HG02678 (cell line): ENCODE results near the gene PCNX1.
A peak's percentile ranks its signal among the peaks of the same experiment; 100 is the strongest.
"Not testable (repeated sequence)": the region's sequence is repeated elsewhere in the genome, so short reads cannot be mapped to it uniquely, and the experiment has no call there.

Source experiments
- ATAC-seq: cut with Tn5 transposase; IDR thresholded peaks from one replicate; pipeline ENCODE4 v1.9.1; 2021; ENCODE audit warnings: mild to moderate bottlenecking, moderate library complexity; ENCODE audit not compliant: unreplicated experiment

Gene PCNX1

GRCh38 chr14:71063351-71063750 lies 156.1 kb downstream of the PCNX1 start:
- no peak for ATAC-seq

- ATAC-seq, result not testable (repeated sequence)
Measured at GRCh38 chr14:71064747-71065146, 157.5 kb downstream of the PCNX1 start.

- no peak for ATAC-seq
Measured at GRCh38 chr14:71070169-71070568, 162.9 kb downstream of the PCNX1 start.

DNA sequence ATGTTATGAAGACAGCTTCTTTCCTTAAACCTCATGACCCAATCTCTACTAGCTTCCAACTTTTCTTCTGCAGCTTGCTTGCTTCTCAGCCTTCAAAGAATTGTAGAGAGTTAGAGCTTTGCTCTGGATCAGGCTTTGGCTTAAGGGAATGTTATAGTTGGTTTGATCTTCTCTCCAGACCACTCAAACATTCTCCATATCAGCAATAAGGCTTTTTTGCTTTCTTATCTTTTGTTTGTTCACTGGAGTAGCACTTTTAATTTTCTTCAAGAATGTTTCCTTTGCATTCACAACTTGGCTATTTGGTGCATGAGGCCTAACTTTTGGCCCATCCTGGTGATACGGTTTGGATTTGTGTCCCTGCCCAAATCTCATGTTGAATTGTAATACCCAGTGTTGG lies 163.8 kb downstream of the PCNX1 start:
- no peak for ATAC-seq

DNA sequence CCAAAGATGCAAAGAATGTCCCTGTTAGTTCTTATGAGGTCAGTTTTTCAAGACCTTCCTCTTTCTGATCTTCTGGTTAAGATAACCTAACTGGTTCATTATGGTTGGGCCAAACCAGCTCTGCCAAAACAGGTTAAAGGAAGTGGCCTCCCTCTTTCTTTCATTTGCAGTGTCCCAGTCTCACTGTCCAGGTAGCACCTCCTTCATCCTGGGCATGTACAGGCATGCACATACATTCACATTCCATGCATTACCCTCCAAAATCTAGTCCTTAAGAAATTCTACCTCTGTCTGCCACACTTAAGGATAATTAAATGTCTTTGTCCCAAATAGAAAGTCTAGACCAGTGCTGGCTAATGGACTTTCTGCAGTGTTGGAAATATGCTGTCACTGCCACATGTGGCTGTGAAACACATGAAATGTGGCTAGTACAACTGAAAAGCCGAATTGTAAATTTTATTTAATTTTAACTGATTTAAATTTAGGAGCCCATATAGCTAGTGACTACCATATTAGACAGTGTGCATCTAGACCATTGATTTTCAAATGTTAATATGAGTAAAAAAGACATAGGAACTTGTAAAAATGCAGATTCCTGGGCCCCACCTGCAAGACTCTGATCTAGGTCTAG lies 169.3 kb downstream of the PCNX1 start:
- no peak for ATAC-seq

- ATAC-seq, result no peak
Measured at GRCh38 chr14:71078500-71078899, 171.2 kb downstream of the PCNX1 start.

DNA sequence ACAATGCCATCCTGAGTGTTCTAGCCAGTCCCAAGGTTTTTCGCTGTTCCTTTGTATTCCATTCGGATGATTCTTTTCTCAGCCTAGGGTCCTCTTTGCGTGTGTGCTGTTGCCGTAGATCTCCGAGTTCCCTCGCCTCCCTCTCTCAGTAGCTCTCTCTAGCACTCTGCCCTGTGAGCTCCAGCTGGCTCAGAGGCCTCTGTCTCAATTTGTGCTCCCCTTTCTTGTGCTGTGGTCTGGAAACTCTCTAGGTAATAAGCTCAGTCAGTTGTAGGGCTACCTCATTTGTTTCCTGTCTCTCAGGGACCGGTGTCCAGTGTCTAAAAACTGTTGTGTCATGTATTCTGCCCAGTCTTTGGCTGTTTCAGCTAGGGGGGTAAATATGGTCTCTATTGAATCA lies 179.3 kb downstream of the PCNX1 start:
- no peak for ATAC-seq

DNA sequence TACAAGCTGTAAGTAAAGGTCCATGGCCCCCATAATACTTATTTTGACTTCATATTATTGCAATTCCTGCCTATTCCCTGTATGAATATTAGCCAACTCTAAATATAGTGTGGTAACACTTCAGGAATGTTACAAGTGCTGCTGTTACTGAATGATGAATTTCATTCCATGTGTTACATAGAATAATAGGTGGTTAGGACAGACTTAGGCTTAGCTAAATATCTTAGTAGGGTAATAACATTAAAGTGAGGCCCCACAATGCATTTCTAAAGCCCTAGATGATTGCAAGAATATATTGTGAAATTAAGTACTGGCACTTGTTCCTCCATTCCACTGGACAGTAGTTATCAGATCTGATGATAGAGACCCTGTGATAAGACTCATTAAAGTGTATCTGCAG lies 182.7 kb downstream of the PCNX1 start:
- ATAC-seq, result no peak

DNA sequence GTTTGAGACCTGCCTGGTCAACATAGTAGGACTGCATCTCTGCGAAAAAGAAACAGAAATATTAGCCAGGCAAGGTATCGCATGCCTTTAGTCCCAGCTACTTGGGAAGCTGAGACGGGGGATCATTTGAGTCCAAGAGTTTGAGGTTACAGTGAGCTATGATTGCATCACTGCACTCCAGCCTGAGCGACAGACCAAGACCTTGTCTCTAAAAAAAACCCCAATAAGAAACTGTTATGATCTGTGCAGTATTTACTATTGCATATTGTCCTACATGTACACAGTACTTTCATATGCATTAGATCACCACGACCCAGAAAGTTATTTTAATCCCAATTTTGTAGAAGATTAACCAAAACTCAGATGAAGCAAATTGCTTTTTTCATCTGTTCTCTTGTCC lies 187.5 kb downstream of the PCNX1 start:
- no peak for ATAC-seq

DNA sequence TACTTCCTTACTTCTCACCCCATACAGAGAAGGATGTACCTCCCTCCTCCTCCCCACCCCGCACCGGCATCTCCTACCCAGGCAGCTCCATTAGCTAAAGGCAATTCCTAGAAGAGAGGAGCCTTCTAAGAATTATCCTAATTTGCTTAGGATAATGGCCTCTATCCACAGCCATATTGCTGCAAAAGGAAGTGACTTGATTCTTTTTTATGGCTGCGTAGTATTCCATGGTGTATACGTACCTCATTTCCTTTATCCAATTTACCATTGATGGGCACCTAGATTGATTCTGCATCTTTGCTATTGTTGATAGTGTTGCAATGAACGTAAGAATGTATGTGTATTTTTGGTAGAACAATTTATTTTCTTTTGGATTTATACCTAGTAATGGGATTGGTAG lies 189.7 kb downstream of the PCNX1 start:
- ATAC-seq, result no peak

DNA sequence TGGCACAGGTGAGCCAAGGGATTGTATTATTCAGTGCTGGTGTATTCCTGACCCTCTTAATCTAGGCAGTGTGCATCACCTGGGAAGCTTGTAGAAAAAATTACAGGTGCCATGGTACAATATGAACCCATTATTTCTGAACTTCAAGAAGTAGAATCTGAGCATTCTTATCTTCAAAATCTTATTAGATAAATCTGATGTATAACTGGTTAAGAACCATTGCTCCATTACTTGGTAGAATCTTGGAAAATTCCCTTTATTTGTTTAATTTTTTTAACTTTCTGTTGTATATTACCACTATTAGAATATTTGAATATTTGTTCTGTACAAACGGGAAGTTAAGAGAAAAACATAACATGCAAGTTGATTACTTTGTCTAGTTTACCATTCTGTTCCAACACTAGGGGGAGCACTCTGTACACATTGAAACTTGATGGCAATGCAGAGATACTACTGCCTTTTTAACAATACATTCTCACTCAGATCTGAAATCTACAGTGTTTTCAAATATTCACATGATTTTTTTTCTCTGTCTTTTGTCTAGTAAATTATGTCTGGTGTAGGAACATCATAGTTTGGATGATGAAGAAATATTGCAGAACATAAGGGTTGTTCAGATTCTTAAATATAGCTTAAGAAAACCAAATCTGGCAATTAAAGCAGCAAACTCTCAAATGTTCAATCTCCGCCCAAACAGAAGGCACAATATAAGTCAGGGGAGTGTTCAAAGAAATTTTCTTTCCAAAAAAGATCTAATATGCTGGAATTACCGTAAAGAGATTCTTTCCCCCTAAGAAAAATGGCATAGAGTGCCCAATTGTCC lies 196.6 kb downstream of the PCNX1 start:
- ATAC-seq, result no peak

- ATAC-seq, result no peak
Measured at GRCh38 chr14:71105177-71105576, 197.9 kb downstream of the PCNX1 start.

GRCh38 chr14:71107921-71108320 lies 200.7 kb downstream of the PCNX1 start:
- ATAC-seq, result no peak

GRCh38 chr14:71108398-71109119 lies 201.3 kb downstream of the PCNX1 start:
- ATAC-seq, result no peak

DNA sequence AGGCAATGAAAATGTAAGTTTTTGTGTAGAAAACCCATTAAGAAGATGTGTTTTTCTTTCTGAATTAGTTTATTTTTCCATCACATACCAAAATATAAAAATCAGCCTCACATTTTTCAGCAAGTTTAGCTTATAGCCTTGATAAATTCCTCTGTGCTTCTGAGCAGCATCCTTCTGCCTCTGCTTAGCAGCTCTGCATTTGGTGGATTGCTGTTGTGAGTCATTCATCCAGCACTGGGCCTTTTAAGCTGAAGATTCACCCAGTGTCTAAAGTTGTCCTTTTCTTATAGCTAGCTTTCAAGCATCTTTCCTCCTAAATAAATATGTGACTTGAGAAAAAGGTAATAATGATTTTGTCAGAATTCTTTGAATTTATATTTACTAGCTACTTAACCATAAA lies 206.1 kb downstream of the PCNX1 start:
- ATAC-seq, result no peak

DNA sequence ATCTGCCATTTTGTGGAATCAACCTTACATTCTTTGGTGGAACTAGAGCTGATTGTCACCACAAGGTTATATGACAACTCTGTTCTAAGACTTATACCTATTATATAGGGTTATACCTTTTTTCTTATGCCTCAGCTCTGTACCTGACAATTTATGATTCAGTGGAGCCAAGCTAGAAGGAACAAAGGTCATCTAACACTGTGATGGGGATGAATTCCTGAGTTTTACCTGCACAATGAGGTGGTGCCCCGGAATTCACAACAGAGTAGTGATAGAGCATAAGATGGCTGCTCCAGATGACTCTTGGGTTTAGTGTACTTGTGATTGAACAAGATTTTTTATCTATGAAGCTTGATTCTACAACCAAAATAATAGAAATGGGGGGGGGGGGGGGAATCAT lies 207.3 kb downstream of the PCNX1 start:
- ATAC-seq, result no peak

DNA sequence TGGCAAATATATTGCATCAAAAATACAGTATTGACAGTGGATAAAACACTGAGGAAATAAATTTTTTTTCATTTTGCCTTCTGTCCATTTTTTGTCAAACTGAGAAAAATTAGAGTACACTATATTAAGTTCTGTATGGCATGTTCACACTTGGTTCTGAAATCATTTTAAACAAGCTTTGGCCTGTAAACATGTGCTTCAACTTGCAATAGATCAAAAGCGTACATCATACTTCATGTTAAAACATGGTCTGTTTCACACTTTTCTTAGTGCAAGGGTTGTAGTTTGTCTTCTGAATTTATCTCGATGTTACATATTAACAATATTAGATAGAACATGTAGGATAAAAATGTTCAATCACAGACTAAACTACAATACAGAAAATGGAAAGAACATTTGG lies 208.0 kb downstream of the PCNX1 start:
- no peak for ATAC-seq

DNA sequence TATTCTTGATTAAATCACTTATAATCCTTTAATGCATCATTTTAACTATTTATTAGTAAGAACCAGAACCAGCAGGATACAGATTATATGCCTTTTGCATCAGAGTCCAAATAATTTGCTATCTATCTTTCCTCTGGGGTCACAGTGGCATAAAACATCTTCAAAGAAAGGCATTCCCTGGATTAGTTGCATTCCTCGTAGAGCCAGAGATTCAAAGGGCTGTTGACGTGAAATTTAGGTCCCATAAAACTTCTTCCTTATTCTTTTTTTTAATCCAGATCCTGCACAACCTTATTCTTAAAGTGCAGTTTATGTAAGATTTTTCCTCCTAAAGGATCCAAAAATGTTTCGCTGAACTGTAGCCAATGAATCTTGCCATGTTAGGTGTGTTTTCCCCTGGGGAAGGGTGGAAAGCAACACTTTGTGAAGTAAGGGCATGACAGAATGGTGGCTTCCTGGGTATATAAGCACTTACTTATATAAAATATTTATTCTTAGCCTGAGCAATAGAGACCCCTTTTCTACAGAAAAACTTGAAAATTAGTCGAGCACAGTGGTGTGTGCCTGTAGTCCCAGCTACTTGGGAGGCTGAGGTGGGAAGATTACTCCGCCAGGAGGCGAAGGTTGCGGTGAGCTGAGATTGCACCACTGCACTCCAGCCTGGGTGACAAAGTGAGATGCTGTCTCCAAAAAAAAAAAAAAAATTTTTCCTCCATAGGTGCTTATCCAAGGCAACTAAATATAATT lies 208.7 kb downstream of the PCNX1 start:
- ATAC-seq, result peak; percentile 12

GRCh38 chr14:71116568-71117122 lies 209.4 kb downstream of the PCNX1 start:
- peak; percentile 59 for ATAC-seq

GRCh38 chr14:71117839-71118743 lies 210.8 kb downstream of the PCNX1 start:
- ATAC-seq, result no peak
